HG02759 (cell line): ENCODE results near the gene SHB.

Experiments
- ATAC-seq: cut with Tn5 transposase; IDR thresholded peaks from one replicate; pipeline ENCODE4 v1.9.1; 2021; ENCODE audit warnings: mild to moderate bottlenecking, moderate library complexity; ENCODE audit not compliant: unreplicated experiment

SHB gene

DNA sequence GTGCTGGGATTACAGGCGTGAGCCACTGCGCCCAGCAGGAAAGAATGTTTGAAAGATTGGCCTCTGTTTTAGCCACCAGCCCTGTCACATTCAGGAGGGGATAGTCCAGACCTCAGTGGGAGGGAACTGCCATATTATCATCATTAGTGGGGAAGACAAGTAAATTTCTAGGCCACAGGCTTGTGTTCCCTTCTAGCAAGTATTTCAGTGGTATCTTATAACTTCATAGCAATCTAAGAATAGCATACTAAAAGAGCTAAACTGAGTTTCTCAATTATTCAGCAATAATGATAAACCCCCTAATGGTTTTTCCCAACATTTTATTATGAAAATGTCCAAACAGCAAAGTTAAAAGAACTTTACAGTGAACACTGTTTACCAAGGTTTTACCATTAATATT lies 195.1 kb downstream of the SHB start:
- ATAC-seq = no peak

DNA sequence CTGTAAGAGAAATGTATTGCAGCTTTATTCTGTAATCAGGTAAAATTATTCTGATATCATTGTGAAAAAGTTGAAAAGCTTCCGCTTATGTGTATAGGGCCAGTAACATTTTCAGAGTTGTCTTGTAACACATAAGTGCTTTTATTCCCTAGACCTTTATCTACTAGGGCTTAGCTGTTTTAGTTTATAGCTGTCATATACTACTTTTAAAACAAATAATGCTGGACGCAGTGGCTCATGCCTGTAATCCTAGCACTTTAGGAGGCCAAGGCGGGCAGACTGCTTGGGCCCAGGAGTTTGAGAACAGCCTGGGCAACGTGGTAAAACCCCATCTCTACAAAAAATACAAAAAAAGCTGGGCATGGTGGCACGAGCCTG lies 198.2 kb downstream of the SHB start:
- no peak for ATAC-seq

DNA sequence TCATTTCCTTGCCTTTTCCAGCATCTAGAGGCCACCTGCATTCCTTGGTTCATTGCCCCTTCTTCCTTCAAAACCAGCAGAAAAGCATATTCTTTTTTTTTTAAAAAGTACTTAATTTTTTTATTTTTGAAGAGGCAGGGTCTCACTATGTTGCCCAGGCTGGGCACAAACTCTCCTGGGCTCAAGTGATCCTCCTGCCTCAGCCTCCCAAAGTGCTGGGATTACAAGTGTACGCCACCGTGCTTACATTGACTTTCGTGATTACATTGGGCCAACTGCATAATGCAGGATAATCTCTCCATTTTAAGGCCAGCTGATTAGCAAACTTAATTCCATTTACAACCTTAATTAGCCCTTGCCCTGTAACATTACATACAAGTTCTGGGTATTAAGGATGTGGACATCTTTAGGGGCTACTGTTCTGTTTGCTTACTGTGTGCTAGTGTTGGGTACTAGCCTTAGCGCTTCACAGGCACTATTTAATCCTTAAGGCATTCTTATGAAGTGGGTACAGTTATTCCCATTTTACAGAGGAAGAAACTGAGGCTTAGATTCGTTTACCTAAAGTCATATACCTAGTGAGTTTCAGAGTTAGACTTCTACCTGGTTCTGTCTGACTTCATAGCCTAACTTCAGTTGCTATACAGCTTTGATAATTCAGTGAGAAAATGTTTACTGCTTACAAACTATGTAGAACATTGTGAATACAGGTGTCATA lies 198.8 kb downstream of the SHB start:
- no peak for ATAC-seq
